ENCODE data around the gene TDRD9.

Gene TDRD9

GRCh38 chr14:103928011-103928890, at the start of gene TDRD9:
Gene TDRD9 (plus strand): TSS chr14:103928456. CDS start chr14:103928510, 54 bp downstream.
- FAIRE-seq = no peak

GRCh38 chr14:103879118-103879569, 49.1 kb upstream of the TDRD9 start:
- FAIRE-seq = no peak
- no peak for TF ChIP-seq POLR2A (IDR thresholded peaks at IDR 0.05; ENCODE audit: low read depth, low read length)
- DNase-seq (ENCODE audit: insufficient read length, low spot score) = no peak

More at GRCh38 chr14:103928011-103928890, at the start of gene TDRD9:
- TF ChIP-seq POLR2A (IDR thresholded peaks at IDR 0.05; ENCODE audit: low read depth, low read length) = no peak
- no peak for DNase-seq (ENCODE audit: insufficient read length, low spot score)

DNA sequence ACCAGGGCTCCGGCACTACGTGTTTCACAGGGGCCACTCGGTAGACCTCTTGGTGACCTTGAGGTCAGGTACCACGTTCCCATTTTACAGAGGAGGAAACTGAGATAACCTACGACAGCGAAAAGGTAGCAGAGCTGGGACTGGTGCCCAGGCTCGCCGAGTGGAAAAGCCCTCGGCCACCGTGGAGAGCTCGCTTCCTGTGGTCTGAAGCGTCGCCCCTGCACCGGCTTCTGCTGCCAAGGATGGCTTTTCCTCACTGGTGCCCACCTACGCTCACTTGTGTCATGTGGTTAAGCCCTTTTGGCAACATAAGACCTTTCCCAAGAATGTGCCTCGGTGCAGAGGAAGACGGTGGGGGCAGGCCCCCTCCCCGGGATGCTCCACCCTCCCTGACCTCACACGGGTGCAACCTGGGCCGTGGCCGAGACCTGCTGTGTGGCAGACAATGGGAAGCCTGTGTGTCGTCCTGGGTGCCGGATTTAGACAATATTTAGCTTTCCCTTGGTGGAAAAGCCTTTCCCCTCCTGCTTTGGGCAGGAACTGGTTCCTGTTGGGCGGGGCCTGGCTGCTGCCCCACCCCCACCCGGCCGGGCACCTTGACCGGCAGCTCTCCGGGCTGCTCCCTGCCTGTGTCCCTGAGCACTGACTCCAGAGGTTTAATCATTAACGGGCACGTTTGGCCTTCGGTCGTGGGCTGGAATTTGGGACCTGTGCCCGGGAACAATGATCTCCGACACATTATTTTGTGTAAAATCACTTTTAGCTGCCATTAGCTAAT, 48.5 kb upstream of the TDRD9 start:
- no peak for TF ChIP-seq POLR2A (IDR thresholded peaks at IDR 0.05; ENCODE audit: low read depth, low read length)
- no peak for DNase-seq (ENCODE audit: insufficient read length, low spot score)
- peak; percentile 11 for FAIRE-seq

GRCh38 chr14:103880348-103881267, 47.6 kb upstream of the TDRD9 start:
- FAIRE-seq = peak; percentile 23
- peak; percentile 57 for DNase-seq (ENCODE audit: insufficient read length, low spot score)
- TF ChIP-seq POLR2A (IDR thresholded peaks at IDR 0.05; ENCODE audit: low read depth, low read length) = no peak

DNA sequence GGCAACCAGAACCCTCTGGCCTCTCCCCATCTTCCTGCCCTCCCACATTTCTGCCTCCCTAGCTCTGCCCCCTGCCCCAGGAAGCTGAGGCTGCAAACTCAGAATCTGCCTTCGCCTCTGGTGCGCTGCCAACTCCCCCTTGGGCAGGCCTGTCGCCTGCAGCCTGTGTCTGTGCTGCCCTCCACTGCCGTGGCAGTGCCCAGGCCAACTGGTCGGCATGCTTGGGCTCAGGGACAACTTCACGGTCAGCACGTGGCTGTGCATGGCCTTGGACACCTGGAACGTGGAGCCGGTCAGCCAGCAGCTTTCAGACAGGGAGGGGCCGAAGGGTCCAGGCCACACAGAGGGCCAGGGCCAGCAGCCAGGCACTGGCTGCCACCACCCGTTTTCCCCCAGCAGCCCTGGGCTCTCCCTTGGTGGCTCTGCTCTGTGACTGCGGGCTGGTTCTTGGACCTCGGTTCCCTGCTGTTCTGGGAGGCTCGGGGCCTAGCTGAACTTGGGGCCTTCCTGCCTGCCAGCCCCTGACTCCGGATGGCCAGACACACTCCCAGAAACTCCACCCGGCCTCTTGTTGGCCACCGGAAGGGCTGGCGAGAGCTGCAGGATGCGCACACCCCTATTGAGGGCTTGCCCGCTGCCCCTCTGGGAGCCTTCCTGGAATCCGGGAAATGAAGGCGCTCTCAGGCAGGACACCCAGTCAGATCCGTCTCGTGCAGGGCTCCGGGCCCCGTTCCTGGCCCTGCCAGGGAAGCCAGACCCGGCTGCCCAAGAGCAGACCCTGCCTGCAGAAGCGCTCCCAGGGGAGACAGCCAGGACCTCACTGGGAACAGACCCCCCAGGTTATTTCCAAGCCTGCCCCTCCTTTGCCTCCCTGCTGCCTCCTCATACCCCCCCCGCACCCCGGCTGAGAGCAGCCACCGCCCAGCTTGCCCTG, 46.7 kb upstream of the TDRD9 start:
- FAIRE-seq (no peak), DNase-seq (ENCODE audit: insufficient read length, low spot score) (no peak)
- no peak for TF ChIP-seq POLR2A (IDR thresholded peaks at IDR 0.05; ENCODE audit: low read depth, low read length)

GRCh38 chr14:103882503-103883262, 45.6 kb upstream of the TDRD9 start:
- FAIRE-seq (no peak), DNase-seq (ENCODE audit: insufficient read length, low spot score) (no peak)
- no peak for TF ChIP-seq POLR2A (IDR thresholded peaks at IDR 0.05; ENCODE audit: low read depth, low read length)

DNA sequence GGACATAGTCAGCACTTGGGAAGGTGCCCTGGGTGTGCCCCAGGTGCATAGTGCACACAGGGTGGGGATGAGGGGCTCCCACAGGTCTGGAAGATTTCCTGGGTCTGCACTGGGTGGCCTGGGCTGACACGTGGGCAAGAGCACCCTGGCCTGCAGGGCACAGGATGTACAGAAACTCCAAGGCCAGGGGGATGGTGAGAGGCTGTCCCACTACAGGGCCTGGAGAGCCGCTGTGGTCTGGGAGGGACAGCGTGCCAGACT, 45.1 kb upstream of the TDRD9 start:
- no peak for TF ChIP-seq POLR2A (IDR thresholded peaks at IDR 0.05; ENCODE audit: low read depth, low read length)
- no peak for FAIRE-seq
- DNase-seq (ENCODE audit: insufficient read length, low spot score) = no peak

DNA sequence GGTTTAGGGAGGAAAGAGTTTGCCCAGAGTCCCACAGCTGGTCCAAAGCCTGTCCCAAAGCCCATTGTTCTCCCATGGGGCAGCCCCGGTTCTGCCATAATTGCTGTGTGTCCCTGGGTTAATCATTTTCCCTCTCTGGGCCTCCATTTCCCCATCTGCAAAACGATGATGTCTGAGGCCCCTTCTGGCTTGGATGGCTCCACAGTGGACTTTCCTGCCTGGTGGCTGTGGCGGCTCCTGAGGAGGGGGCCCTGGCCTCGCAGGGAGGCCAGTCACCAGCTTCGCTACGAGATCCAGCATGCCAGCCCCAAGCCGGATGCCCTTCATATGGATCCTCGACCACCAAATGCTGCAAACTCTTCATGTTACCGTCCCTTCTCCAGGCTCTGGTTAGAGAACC, 43.4 kb upstream of the TDRD9 start:
- no peak for TF ChIP-seq POLR2A (IDR thresholded peaks at IDR 0.05; ENCODE audit: low read depth, low read length)
- FAIRE-seq = no peak

DNA sequence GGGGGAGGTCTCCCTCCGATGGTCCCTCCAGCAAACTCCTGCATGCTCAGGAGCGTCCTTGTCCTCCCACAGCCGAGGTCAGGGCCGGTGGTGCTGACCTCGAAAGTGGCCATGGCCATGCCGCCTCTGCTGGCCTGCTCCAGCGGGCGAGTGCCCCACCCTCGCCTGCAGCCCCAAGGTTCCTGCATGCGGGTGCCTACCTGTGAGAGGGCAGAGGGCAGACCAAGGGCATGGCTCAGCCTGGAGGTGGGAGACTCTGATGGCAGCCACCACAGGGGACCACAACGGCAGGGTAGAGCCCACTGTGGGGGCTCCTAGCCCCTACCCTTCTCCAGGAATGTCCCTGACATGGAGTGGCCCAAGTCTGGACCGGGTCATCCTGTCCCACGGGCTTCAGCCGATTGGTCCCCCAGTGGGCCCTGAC, 42.7 kb upstream of the TDRD9 start:
- no peak for DNase-seq (ENCODE audit: insufficient read length, low spot score)
- TF ChIP-seq POLR2A (IDR thresholded peaks at IDR 0.05; ENCODE audit: low read depth, low read length) = no peak
- FAIRE-seq = no peak

More for the DNA sequence above, 43.4 kb upstream of the TDRD9 start:
- DNase-seq (ENCODE audit: insufficient read length, low spot score) = no peak

DNA sequence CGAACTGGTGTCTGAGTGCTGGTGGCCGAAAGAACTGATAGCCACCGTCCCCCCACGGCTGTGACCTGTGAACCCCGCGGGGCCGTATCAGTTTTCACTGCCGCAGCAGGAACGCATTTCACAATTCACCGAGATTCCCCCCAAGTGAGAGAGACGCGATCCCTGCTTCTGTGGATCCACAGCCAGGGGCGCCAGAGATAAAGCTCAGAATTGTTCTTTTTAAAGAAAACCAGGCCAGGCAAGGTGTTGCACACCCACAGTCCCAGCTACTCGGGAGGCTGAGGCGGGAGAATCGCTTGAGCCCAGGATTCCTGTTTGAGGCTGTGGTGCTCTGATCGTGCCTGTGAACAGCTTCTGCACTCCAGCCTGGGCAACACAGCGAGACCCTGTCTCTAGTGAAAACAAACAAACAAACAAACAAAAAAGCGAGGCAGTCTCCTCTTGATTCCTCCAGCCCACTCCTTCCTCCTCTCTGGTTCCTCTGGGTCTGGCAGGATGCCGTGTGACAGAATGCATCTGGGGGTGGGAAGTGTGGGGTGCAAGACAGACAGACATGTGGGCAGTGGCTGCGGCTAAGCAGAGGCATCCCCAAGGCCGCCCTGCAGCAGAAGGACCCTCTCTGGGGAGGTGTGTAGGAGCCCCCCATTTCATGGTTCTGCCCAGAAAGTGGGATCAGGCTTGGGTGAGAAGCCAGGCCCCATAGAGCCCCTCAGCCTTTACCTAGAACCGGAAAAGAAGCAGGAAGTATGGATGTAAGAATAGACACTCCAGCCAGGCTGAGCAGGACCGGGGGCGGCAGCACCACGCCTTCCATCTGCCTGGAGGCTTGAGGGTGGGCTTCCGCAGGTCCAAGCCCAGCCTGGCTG, 41.7 kb upstream of the TDRD9 start:
- DNase-seq (ENCODE audit: insufficient read length, low spot score) = no peak
- FAIRE-seq = no peak
- no peak for TF ChIP-seq POLR2A (IDR thresholded peaks at IDR 0.05; ENCODE audit: low read depth, low read length)

DNA sequence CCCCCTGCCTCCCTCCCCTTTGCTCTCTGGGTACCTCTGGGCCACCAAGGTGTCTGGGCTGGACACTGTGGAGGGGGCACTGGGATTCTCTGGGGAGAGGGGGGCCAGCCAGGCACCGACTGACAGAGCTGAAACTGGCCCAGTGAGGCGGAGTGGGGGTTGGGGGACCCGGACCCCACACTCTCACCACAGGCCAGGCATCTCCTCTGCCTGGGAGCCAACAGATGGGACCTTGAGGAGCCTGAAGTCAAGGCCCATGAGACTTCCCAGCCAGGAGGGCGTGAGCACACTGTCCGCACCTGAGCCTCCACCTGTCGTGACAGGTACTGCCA, 41.1 kb upstream of the TDRD9 start:
- FAIRE-seq (no peak), DNase-seq (ENCODE audit: insufficient read length, low spot score) (no peak)
- no peak for TF ChIP-seq POLR2A (IDR thresholded peaks at IDR 0.05; ENCODE audit: low read depth, low read length)

Data from H54 (cell line).